ENCODE results near the gene WBP1L. TPM values are rescaled to one million over a fixed set of nuclear protein-coding genes. Genes with fewer than 3 reads are reported as not detected.

WBP1L gene
- total and polyA plus RNA-seq, 2 experiments from 2014 or later: 7.0 to 55.7 TPM

DNA sequence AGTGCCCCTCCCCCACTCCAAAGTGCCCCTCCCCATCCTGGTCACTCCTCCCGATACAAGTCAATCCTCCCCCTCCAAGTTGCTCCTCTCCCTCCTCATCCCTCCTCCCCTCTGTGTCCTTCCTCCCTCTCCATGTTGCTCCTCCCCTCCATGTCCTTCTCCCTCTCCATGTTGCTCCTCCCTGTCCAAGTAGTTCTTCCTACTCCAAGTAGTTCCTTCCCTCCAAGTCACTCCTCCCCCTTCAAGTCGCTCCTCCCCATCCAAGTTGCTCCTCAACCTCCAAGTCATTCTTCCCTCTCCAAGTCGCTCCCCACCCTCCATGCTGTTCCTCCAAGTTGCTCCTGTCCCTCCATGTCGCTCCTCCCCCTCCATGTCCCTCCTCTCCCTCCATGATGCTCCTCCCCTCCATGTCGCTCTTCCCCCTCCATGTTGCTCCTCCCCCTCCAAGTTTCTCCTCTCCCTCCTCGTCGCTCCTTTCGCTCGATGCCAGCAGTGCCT lies 8.6 kb upstream of the WBP1L start (continued):
- TF ChIP-seq, protein P1, sequence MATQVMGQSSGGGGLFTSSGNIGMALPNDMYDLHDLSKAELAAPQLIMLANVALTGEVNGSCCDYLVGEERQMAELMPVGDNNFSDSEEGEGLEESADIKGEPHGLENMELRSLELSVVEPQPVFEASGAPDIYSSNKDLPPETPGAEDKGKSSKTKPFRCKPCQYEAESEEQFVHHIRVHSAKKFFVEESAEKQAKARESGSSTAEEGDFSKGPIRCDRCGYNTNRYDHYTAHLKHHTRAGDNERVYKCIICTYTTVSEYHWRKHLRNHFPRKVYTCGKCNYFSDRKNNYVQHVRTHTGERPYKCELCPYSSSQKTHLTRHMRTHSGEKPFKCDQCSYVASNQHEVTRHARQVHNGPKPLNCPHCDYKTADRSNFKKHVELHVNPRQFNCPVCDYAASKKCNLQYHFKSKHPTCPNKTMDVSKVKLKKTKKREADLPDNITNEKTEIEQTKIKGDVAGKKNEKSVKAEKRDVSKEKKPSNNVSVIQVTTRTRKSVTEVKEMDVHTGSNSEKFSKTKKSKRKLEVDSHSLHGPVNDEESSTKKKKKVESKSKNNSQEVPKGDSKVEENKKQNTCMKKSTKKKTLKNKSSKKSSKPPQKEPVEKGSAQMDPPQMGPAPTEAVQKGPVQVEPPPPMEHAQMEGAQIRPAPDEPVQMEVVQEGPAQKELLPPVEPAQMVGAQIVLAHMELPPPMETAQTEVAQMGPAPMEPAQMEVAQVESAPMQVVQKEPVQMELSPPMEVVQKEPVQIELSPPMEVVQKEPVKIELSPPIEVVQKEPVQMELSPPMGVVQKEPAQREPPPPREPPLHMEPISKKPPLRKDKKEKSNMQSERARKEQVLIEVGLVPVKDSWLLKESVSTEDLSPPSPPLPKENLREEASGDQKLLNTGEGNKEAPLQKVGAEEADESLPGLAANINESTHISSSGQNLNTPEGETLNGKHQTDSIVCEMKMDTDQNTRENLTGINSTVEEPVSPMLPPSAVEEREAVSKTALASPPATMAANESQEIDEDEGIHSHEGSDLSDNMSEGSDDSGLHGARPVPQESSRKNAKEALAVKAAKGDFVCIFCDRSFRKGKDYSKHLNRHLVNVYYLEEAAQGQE (IDR thresholded peaks at IDR 0.05; ENCODE audit: unreplicated experiment): no peak
- no peak for TF ChIP-seq CREB1 (CRISPR knock-in tag; IDR thresholded peaks at IDR 0.05; ENCODE audit: low read depth)
- TF ChIP-seq JUNB (IDR thresholded peaks at IDR 0.05; ENCODE audit: unreplicated experiment): no peak
- TF ChIP-seq ZNF114 (CRISPR knock-in tag; IDR thresholded peaks at IDR 0.05): no peak
- TF ChIP-seq, protein P2, sequence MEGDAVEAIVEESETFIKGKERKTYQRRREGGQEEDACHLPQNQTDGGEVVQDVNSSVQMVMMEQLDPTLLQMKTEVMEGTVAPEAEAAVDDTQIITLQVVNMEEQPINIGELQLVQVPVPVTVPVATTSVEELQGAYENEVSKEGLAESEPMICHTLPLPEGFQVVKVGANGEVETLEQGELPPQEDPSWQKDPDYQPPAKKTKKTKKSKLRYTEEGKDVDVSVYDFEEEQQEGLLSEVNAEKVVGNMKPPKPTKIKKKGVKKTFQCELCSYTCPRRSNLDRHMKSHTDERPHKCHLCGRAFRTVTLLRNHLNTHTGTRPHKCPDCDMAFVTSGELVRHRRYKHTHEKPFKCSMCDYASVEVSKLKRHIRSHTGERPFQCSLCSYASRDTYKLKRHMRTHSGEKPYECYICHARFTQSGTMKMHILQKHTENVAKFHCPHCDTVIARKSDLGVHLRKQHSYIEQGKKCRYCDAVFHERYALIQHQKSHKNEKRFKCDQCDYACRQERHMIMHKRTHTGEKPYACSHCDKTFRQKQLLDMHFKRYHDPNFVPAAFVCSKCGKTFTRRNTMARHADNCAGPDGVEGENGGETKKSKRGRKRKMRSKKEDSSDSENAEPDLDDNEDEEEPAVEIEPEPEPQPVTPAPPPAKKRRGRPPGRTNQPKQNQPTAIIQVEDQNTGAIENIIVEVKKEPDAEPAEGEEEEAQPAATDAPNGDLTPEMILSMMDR (conservative IDR thresholded peaks at IDR 0.05; ENCODE audit: low read depth in 2 of 2): no peak
- no peak for TF ChIP-seq EZH2 (IDR thresholded peaks at IDR 0.05; ENCODE audit: low read depth, unreplicated experiment)
- no peak for TF ChIP-seq NANOG (IDR thresholded peaks at IDR 0.05; ENCODE audit: borderline replicate concordance)

GRCh38 chr10:102738692-102739121 lies 5.0 kb upstream of the WBP1L start:
- Mint-ChIP-seq H3K4me1 (peaks cover 25% of the 10 kb centered on the region), H3K36me3 (ENCODE audit: low read depth) (peaks cover 32% of the 10 kb centered on the region), H3K9me3 (no peaks in the 10 kb centered on the region), H3K27ac (no peak overlapping the region), H3K4me3 (no peak overlapping the region), H3K27me3 (ENCODE audit: insufficient read depth, low read depth, poor library complexity) (peaks cover 4% of the 10 kb centered on the region)
- no peak for DNase-seq (ENCODE audit: low spot score)
- Histone ChIP-seq H3K36me3 (ENCODE audit: insufficient read depth) (no peaks in the 10 kb centered on the region), H3K79me2 (replicated peaks; ENCODE audit: insufficient read depth) (no peaks in the 10 kb centered on the region), H3K4me3 (no peak overlapping the region), H3F3A (replicated peaks; ENCODE audit: low read depth) (peaks cover 3% of the 10 kb centered on the region; the same call in 1 of the 2 replicates), H3K4me1 (ENCODE audit: insufficient read depth) (peaks cover 5% of the 10 kb centered on the region; the same call in 1 of the 2 replicates), H3K4me2 (no peak overlapping the region), H4K20me1 (replicated peaks; ENCODE audit: insufficient read depth) (no peaks in the 10 kb centered on the region; the same call in 1 of the 2 replicates), H3K9me2 (ENCODE audit: insufficient read depth) (no peaks in the 10 kb centered on the region), H3K27me3 (ENCODE audit: insufficient read depth) (no peaks in the 10 kb centered on the region), H3K27ac (ENCODE audit: low read depth) (peak overlapping the region; percentile 34), H2AFZ (no peak overlapping the region)
- no peak for ATAC-seq
- TF ChIP-seq STAT1 (IDR thresholded peaks at IDR 0.05; ENCODE audit: unreplicated experiment) (no peak), POLR2AphosphoS5 (IDR thresholded peaks at IDR 0.05; ENCODE audit: low read depth) (no peak; the same call in 1 of the 2 replicates), ZNF331 (CRISPR knock-in tag; IDR thresholded peaks at IDR 0.05; ENCODE audit: low read depth) (no peak), ETS1 (IDR thresholded peaks at IDR 0.05) (no peak), EZH2phosphoT487 (IDR thresholded peaks at IDR 0.05; ENCODE audit: unreplicated experiment) (no peak), ZNF114 (CRISPR knock-in tag; IDR thresholded peaks at IDR 0.05) (no peak), JUNB (IDR thresholded peaks at IDR 0.05; ENCODE audit: unreplicated experiment) (no peak)
- TF ChIP-seq, protein P2 (conservative IDR thresholded peaks at IDR 0.05; ENCODE audit: low read depth in 2 of 2): no peak
- TF ChIP-seq, protein P1 (IDR thresholded peaks at IDR 0.05; ENCODE audit: unreplicated experiment): no peak
